Activated CD8-positive, alpha-beta T cell treated with anti-CD3 and anti-CD28 coated beads for 36 hours (primary cell): Measurements from ENCODE around the gene GABRR3. TPM values are rescaled to one million over a fixed set of nuclear protein-coding genes. Genes with fewer than 3 reads are reported as not detected.

Experiments used
- ATAC-seq: fragments of 200-7000 bp; cut with Tn5 transposase; one replicate; pipeline ENCODE4 v1.10.0; 2021; ENCODE audit warnings: mild to moderate bottlenecking, moderate library complexity
- CTCF ChIA-PET: fragments of 350-600 bp; sonication (Branson Sonifier 250); formaldehyde crosslinking; loops from one replicate; lab custom pipeline; 2021; ENCODE audit warnings: antibody characterized with exemption; lab: Charles Lee
- POLR2A ChIA-PET: fragments of 350-600 bp; sonication (Branson Sonifier 250); formaldehyde crosslinking; loops from one replicate; lab custom pipeline; 2021; ENCODE audit warnings: antibody characterized with exemption; lab: Charles Lee
- DNase-seq: peaks from one replicate; pipeline ENCODE4 v3.0.0-alpha.2; 2020
- H3K27ac Mint-ChIP-seq: one replicate; pipeline ENCODE4 v1.8.0; 2021; ENCODE audit warnings: mild to moderate bottlenecking, mixed read lengths
- H3K27me3 Mint-ChIP-seq: one replicate; pipeline ENCODE4 v1.8.0; 2021; ENCODE audit warnings: mixed read lengths
- H3K36me3 Mint-ChIP-seq: one replicate; pipeline ENCODE4 v1.8.0; 2021; ENCODE audit warnings: low read depth, mixed read lengths
- H3K4me1 Mint-ChIP-seq: one replicate; pipeline ENCODE4 v1.8.0; 2021; ENCODE audit warnings: low read depth, mixed read lengths
- H3K4me3 Mint-ChIP-seq: one replicate; pipeline ENCODE4 v1.8.0; 2021; ENCODE audit warnings: mild to moderate bottlenecking, moderate library complexity, mixed read lengths
- H3K9me3 Mint-ChIP-seq: one replicate; pipeline ENCODE4 v1.8.0; 2021; ENCODE audit warnings: mixed read lengths
- intact Hi-C: fragments of 100-400 bp; cut with micrococcal nuclease; formaldehyde crosslinking; loops from one replicate; pipeline ENCODE4 v1.10.0; 2022
- total RNA-seq, 2 experiments: library from RNA; stranded (reverse); gene quantifications; one replicate each; pipeline ENCODE4 v1.2.3, GENCODE V29; 2021
- TF ChIP-seq, protein P1 (sequence below): fragments of 200-600 bp; IDR thresholded peaks from one replicate; pipeline ENCODE4 v1.8.0; 2022; ENCODE audit warnings: antibody characterized with exemption, mild to moderate bottlenecking

GABRR3 gene
- total RNA-seq, 2 experiments from 2014 or later = not detected

DNA sequence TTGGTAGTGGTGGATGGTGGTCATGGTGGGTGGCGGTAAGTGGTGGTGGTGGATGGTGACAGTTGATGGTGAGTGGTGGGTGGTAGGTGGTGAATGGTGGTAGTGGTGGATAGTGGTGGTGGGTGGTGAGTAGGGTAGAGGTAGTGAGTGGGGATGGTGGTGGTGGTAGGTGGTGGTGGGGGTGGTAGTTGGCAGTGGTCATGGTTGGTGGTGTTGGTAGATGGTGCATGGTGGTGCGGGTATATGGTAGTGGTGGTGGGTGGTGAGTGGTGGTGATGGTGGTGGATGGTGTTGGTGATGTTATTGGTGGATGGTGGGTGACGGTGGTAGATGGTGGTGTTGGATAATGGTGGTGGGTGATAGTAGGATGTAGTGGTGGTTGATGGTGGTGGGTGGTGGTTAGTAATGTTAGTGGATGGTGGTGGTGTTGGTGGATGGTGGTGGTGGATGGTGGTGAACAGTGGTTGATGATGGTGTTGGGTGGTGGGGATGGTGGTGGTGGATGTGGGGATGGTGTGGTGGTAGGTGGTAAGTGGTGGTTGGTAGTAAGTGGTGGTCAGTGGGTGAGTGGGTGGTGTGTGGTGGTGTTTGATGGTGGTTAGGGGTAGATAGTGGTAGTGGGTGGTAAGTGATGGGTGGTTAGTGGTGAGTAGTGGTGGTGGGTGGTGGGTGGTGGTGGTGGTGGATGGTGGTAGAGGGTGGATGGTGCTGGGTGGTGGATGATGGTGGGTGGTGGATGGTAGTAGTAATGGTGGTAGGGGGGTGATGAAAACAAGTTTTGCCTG is 46.1 kb downstream of the GABRR3 start:
- H3K4me1 Mint-ChIP-seq = peaks cover 13% of the 10 kb centered on the region
- ChIA-PET POLR2A (interaction anchor here (0.9 kb wide), 1 partner anchor 18 kb away, joined by 3 read pairs; no protein-coding TSS in a partner anchor), CTCF (no interaction called here)
- H3K27ac Mint-ChIP-seq = no peak overlapping the region
- H3K27me3 Mint-ChIP-seq = peaks cover 6% of the 10 kb centered on the region
- H3K9me3 Mint-ChIP-seq = peaks cover 1% of the 10 kb centered on the region
- ATAC-seq (no peak), DNase-seq (no peak)
- TF ChIP-seq, protein P1, sequence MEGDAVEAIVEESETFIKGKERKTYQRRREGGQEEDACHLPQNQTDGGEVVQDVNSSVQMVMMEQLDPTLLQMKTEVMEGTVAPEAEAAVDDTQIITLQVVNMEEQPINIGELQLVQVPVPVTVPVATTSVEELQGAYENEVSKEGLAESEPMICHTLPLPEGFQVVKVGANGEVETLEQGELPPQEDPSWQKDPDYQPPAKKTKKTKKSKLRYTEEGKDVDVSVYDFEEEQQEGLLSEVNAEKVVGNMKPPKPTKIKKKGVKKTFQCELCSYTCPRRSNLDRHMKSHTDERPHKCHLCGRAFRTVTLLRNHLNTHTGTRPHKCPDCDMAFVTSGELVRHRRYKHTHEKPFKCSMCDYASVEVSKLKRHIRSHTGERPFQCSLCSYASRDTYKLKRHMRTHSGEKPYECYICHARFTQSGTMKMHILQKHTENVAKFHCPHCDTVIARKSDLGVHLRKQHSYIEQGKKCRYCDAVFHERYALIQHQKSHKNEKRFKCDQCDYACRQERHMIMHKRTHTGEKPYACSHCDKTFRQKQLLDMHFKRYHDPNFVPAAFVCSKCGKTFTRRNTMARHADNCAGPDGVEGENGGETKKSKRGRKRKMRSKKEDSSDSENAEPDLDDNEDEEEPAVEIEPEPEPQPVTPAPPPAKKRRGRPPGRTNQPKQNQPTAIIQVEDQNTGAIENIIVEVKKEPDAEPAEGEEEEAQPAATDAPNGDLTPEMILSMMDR = no peak
- H3K4me3 Mint-ChIP-seq = no peak overlapping the region
- no peaks in the 10 kb centered on the region for H3K36me3 Mint-ChIP-seq
- intact Hi-C loops = no loop called here

DNA sequence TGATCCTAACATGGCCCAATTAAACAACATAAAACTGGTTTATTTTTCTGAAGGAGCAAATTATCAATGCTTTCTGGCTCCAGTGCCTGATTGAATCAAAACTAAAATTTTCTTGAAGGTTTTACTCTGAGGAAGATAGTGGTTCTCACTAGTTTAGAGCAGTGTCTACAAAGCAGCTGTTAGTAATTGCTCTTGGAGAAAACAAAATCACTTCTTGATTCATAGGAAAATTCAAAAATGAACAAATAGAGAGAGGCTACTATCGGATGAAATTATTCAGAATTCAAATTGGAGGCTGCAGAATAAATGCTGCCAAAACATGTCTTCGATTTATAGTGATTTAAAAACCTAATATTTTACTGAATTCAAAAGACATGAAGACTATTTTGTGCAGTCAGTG is 47.8 kb downstream of the GABRR3 start:
- Mint-ChIP-seq H3K27me3 (peaks cover 9% of the 10 kb centered on the region), H3K9me3 (peaks cover 1% of the 10 kb centered on the region), H3K27ac (no peak overlapping the region), H3K36me3 (no peaks in the 10 kb centered on the region), H3K4me1 (peaks cover 17% of the 10 kb centered on the region), H3K4me3 (no peak overlapping the region)
- POLR2A ChIA-PET = no interaction called here
- ATAC-seq (no peak), DNase-seq (no peak)
- TF ChIP-seq, protein P1 = no peak
- intact Hi-C loops = no loop called here
- CTCF ChIA-PET = interaction anchor here (1.3 to 1.9 kb wide), 2 partner anchors 16 to 36 kb away, joined by 4 to 7 read pairs; no protein-coding TSS in a partner anchor

DNA sequence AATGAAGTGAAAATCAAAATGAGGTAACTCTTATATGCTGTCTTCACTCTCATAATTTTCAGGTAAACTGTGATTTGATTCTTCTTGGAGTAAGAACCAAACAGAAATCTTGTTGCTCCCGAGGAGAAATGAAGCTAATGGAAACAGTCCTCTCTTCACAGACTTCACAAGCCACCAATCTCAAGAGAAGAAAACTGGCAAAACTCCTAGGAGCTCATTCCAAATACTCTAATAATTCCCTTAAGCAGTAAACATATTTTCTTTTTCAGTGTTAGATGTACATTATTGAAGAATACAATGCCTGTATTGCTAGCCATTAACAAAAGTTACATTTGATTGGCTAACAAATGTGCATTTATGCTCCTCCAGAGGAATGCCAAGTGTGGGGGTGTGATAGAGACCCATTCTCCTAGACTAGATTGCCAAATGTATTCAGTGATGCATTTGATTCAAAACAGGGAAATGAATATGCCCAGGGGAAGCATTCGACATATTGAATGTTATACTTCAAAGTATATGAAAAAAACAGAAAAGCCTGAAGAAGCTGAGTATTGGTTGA is 51.1 kb downstream of the GABRR3 start:
- DNase-seq (no peak), ATAC-seq (no peak)
- Mint-ChIP-seq H3K36me3 (no peaks in the 10 kb centered on the region), H3K4me1 (peaks cover 20% of the 10 kb centered on the region), H3K4me3 (no peak overlapping the region), H3K9me3 (peaks cover 1% of the 10 kb centered on the region), H3K27me3 (peaks cover 9% of the 10 kb centered on the region), H3K27ac (no peak overlapping the region)
- ChIA-PET CTCF (interaction anchor here (1.4 to 2.3 kb wide), 4 partner anchors 9 to 39 kb away, joined by 3 to 7 read pairs (median 5); no protein-coding TSS in a partner anchor), POLR2A (no interaction called here)
- intact Hi-C loops = no loop called here
- TF ChIP-seq, protein P1 = no peak

DNA sequence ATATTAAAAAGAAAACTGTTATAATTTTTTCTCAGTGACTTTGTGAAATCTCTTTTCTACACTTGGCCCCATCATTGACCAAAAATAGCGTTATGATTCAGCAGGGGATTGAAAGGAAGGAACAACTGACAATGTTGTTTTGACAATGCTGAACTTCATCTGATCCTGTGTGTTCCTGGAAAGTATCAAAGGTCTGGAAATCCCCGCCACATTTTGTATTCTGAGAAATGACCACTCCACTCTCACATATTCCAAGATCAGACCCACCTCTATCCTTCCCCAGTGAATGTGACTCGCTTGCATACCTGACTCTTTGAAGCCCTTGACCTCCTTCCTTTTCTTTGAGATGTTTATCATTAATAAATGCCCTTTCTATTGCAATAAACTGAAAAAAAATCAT is 53.2 kb downstream of the GABRR3 start:
- TF ChIP-seq, protein P1 = no peak
- Mint-ChIP-seq H3K27me3 (peaks cover 9% of the 10 kb centered on the region), H3K36me3 (no peaks in the 10 kb centered on the region), H3K4me1 (peaks cover 20% of the 10 kb centered on the region), H3K4me3 (peak overlapping the region; percentile 12), H3K9me3 (no peaks in the 10 kb centered on the region), H3K27ac (peak overlapping the region; percentile 67)
- CTCF ChIA-PET = interaction anchor here (0.9 kb wide), 1 partner anchor 11 kb away, joined by 3 read pairs; no protein-coding TSS in a partner anchor
- ATAC-seq (peak; percentile 82), DNase-seq (peak; percentile 60)
- intact Hi-C loops = no loop called here
- POLR2A ChIA-PET = no interaction called here

DNA sequence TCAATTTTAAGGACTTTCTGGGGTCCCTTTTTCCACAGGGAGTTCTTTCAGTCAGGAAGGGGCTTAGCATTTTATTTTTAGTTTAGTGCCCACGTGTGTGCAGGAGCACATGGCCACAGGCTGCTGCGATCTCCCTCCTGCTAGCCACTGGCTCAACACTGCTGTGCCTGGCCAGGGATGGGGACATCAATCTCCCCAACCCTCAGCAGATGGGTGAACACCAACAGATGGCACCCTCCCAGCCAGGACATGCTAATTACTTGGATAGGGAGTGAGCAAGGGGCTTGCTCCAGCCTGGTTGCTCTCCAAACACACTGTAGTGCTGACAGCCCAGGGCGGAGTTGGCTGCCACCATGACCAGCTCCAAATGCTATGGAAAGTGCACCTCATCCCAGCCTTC is 55.5 kb downstream of the GABRR3 start:
- CTCF ChIA-PET = no interaction called here
- H3K27me3 Mint-ChIP-seq = peaks cover 4% of the 10 kb centered on the region
- H3K9me3 Mint-ChIP-seq = no peaks in the 10 kb centered on the region
- no peak for DNase-seq
- POLR2A ChIA-PET = no interaction called here
- no peak overlapping the region for H3K27ac Mint-ChIP-seq
- H3K36me3 Mint-ChIP-seq = no peaks in the 10 kb centered on the region
- TF ChIP-seq, protein P1 = no peak
- no peak overlapping the region for H3K4me3 Mint-ChIP-seq
- H3K4me1 Mint-ChIP-seq = peaks cover 23% of the 10 kb centered on the region
- ATAC-seq = no peak
- intact Hi-C loops = no loop called here
